Natural killer cell (primary cell): ENCODE measurements around the gene P3R3URF. TPM values are rescaled to one million over a fixed set of nuclear protein-coding genes. Genes with fewer than 3 reads are reported as not detected.
"Not testable (repeated sequence)": the region's sequence is repeated elsewhere in the genome, so short reads cannot be mapped to it uniquely, and the experiment has no call there.

Experiments
- ATAC-seq, 3 donors: fragments of 150-1000 bp in 2 of 3; fragments of 200-7000 bp in 1 of 3; cut with Tn5 transposase; 1 replicate in 1 of 3; 2 replicates in 2 of 3; pipeline ENCODE4 v1.10.0; 2021; ENCODE audit warnings: mild to moderate bottlenecking in 2 of 3, moderate library complexity in 2 of 3
- DNase-seq, 2 donors: peaks; one replicate each; pipeline versions ENCODE4 v3.0.0 to v3.0.0-alpha.2; 2013 to 2021; ENCODE audit warnings: mixed read lengths in 1 of 2
- H3K27ac ChIP-seq: one replicate; pipeline ENCODE4 v1.5.1; 2013; ENCODE audit warnings: mild to moderate bottlenecking, low read length
- H3K27me3 ChIP-seq: one replicate; pipeline ENCODE4 v1.6.1; 2013; ENCODE audit warnings: low read length; ENCODE audit not compliant: control insufficient read depth, insufficient read depth
- H3K36me3 ChIP-seq: one replicate; pipeline ENCODE4 v1.6.1; 2013; ENCODE audit warnings: low read length; ENCODE audit not compliant: control insufficient read depth, insufficient read depth
- H3K4me1 ChIP-seq: one replicate; pipeline ENCODE4 v1.6.1; 2013; ENCODE audit warnings: low read length; ENCODE audit not compliant: control insufficient read depth, insufficient read depth
- H3K4me3 ChIP-seq: one replicate; pipeline ENCODE4 v1.5.1; 2013; ENCODE audit warnings: low read length
- H3K9me3 ChIP-seq: one replicate; pipeline ENCODE4 v1.6.1; 2013; ENCODE audit warnings: low read length; ENCODE audit not compliant: control insufficient read depth, insufficient read depth
- H3K27ac Mint-ChIP-seq, 2 donors: one replicate each; pipeline ENCODE4 v1.8.0; 2022; ENCODE audit warnings: mild to moderate bottlenecking in 2 of 2, mixed read lengths in 2 of 2, moderate library complexity in 1 of 2
- H3K27me3 Mint-ChIP-seq, 2 donors: one replicate each; pipeline ENCODE4 v1.8.0; 2022; ENCODE audit warnings: low read depth in 2 of 2, mixed read lengths in 2 of 2
- H3K36me3 Mint-ChIP-seq: one replicate; pipeline ENCODE4 v1.8.0; 2022; ENCODE audit warnings: mixed read lengths
- H3K4me1 Mint-ChIP-seq, 2 donors: one replicate each; pipeline ENCODE4 v1.8.0; 2022; ENCODE audit warnings: mixed read lengths in 2 of 2
- H3K4me3 Mint-ChIP-seq: one replicate; pipeline ENCODE4 v1.8.0; 2022; ENCODE audit warnings: mild to moderate bottlenecking, moderate library complexity, mixed read lengths
- H3K9me3 Mint-ChIP-seq, 2 donors: one replicate each; pipeline ENCODE4 v1.8.0; 2022; ENCODE audit warnings: mixed read lengths in 2 of 2
- CTCF ChIP-seq: fragments of 200-600 bp; IDR thresholded peaks from one replicate; pipeline ENCODE4 v1.8.0; 2022; ENCODE audit warnings: antibody characterized with exemption
- WGBS: methylation state at CpG from one replicate; pipeline ENCODE4 v1.1.7; 2013; ENCODE audit warnings: missing lambda C conversion rate; ENCODE audit not compliant: insufficient coverage; 5-methylcytosine and 5-hydroxymethylcytosine counted together
- intact Hi-C: fragments of 100-400 bp; cut with micrococcal nuclease; formaldehyde crosslinking; loops from one replicate; pipeline ENCODE4 v1.14.2; 2022
- total RNA-seq, 4 donors: library from RNA; stranded (reverse); fragments of 120-200 nt in 1 of 4; gene quantifications; one replicate each; pipeline versions ENCODE4 v1.2.3 to v1.2.4, GENCODE V29; 2013 to 2022

Gene P3R3URF
- not detected for total RNA-seq
- total RNA-seq (2013): not detected

- Mint-ChIP-seq H3K9me3 (no peaks in the 10 kb centered on the region), H3K4me3 (no peak within 1 kb of the TSS), H3K36me3 (no peaks in the 10 kb centered on the region), H3K27ac (no peak within 1 kb of the TSS), H3K27me3 (no peaks in the 10 kb centered on the region), H3K4me1 (no peaks in the 10 kb centered on the region)
- no peaks in the 10 kb centered on the region for H3K27me3 ChIP-seq
- H3K9me3 ChIP-seq: no peaks in the 10 kb centered on the region
- H3K27ac ChIP-seq: no peak within 1 kb of the TSS
- no peak for TF ChIP-seq CTCF
- no peak for DNase-seq
- H3K4me1 ChIP-seq: peaks cover 3% of the 10 kb centered on the region
- no peaks in the 10 kb centered on the region for H3K36me3 ChIP-seq
- no peak for ATAC-seq
- WGBS: 86% methylated on average over 13 of the region's 13 CpGs
- intact Hi-C loops: no loop called here
- no peak within 1 kb of the TSS for H3K4me3 ChIP-seq
Measured at GRCh38 chr1:46176211-46176865, at the start of gene P3R3URF. Gene P3R3URF (minus strand): TSS chr1:46176488. CDS start chr1:46176471, 17 bp downstream.

- Histone ChIP-seq H3K27me3 (no peaks in the 10 kb centered on the region), H3K4me3 (no peak overlapping the region), H3K36me3 (no peaks in the 10 kb centered on the region), H3K27ac (no peak overlapping the region), H3K4me1 (peaks cover 3% of the 10 kb centered on the region), H3K9me3 (no peaks in the 10 kb centered on the region)
- Mint-ChIP-seq H3K36me3 (no peaks in the 10 kb centered on the region), H3K27ac (no peak overlapping the region), H3K4me1 (peaks cover 0 to 5% of the 10 kb centered on the region in 2 donors), H3K9me3 (no peaks in the 10 kb centered on the region), H3K4me3 (no peak overlapping the region), H3K27me3 (no peaks in the 10 kb centered on the region)
- DNase-seq: no peak
- ATAC-seq: no peak
- WGBS: 91% methylated on average over 4 of the region's 4 CpGs
- TF ChIP-seq CTCF: no peak
- intact Hi-C loops: no loop called here
Measured at GRCh38 chr1:46224966-46225365, 48.7 kb upstream of the P3R3URF start.

- intact Hi-C loops: loop anchor here (1.0 to 2.0 kb wide), 2 partner anchors 45 to 186 kb away; no protein-coding TSS in a partner anchor
- H3K27ac ChIP-seq: no peak overlapping the region
- H3K27ac Mint-ChIP-seq: no peak overlapping the region
- DNase-seq (peak; percentile 37 to 84), ATAC-seq (peak; percentile 90 to 99 (median 97))
- 14% methylated on average over 6 of the region's 6 CpGs for WGBS
- no peaks in the 10 kb centered on the region for H3K9me3 Mint-ChIP-seq
- H3K36me3 Mint-ChIP-seq: no peaks in the 10 kb centered on the region
- peak; percentile 87 for TF ChIP-seq CTCF
- peaks cover 3% of the 10 kb centered on the region for H3K4me1 ChIP-seq
- H3K4me1 Mint-ChIP-seq: peaks cover 0 to 5% of the 10 kb centered on the region in 2 donors
- no peaks in the 10 kb centered on the region for H3K27me3 ChIP-seq
- no peak overlapping the region for H3K4me3 Mint-ChIP-seq
- H3K36me3 ChIP-seq: no peaks in the 10 kb centered on the region
- no peak overlapping the region for H3K4me3 ChIP-seq
- H3K27me3 Mint-ChIP-seq: no peaks in the 10 kb centered on the region
- no peaks in the 10 kb centered on the region for H3K9me3 ChIP-seq
Measured at GRCh38 chr1:46223472-46223943, 47.2 kb upstream of the P3R3URF start.

GRCh38 chr1:46223055-46223454 lies 46.8 kb upstream of the P3R3URF start:
- H3K4me3 Mint-ChIP-seq, H3K27me3 ChIP-seq, H3K9me3 ChIP-seq, H3K9me3 Mint-ChIP-seq, H3K36me3 ChIP-seq, H3K4me1 ChIP-seq, H3K4me3 ChIP-seq, H3K36me3 Mint-ChIP-seq, H3K27me3 Mint-ChIP-seq, DNase-seq, H3K4me1 Mint-ChIP-seq, H3K27ac ChIP-seq, H3K27ac Mint-ChIP-seq: not testable (repeated sequence)
- 83% methylated on average over 11 of the region's 11 CpGs for WGBS
- intact Hi-C loops: loop anchor here (1.0 to 2.0 kb wide), 2 partner anchors 44 to 186 kb away; no protein-coding TSS in a partner anchor
- ATAC-seq: peak in 1 of 3 donors; percentile 15
